Measurements from ENCODE around the gene FURIN.

The FURIN gene

DNA sequence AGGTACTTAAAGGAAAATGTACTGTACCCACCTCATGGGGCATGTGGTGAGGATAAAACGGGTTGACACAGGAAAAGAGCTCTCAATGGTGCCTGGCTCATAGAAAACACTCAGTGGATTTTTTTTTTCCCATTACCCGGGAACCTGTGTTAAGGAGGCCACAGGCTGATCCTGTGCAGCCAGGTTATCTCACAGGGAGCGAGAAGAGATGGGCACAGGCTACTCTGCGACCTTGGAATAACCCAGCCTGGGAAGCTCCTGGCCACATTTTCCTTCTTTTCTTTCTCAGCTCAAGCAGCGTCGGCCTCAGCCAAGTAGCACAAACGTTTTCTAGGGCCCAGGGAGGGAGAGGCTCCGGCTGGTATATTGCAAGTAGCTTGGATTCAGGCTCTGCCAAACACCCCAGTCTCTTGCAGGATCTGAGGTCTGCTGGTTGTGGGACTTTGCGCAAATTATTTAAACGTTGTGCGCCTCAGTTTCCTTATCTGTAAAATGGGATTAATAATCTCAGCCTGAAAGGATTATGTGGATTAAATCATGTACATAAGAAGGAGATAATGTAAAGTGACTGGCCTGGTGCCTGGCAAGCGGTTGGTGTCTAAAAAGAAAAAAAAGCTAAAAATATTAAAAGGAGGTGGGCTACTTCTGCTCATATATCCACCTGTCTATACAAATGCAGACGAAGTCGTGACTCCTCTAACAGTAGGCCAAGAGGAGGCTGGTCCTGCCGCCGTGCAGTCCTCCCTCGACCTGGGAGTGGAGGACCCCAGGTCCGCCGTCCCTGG lies 2.2 kb downstream of the FURIN start:
- ChIA-PET CTCF (interaction anchor here (0.6 to 1.3 kb wide), 2 partner anchors 15 to 289 kb away, joined by 5 to 9 read pairs; no protein-coding TSS in a partner anchor), POLR2A (interaction anchor here (0.9 to 1.8 kb wide), 5 partner anchors 9 to 154 kb away, joined by 3 to 9 read pairs (median 4); partner anchors contain the start of genes BLM and HDDC3)
- TF ChIP-seq ZNF384 (IDR thresholded peaks at IDR 0.05) (no peak), FOXK2 (IDR thresholded peaks at IDR 0.05) (no peak), NFRKB (IDR thresholded peaks at IDR 0.05) (no peak), LEF1 (IDR thresholded peaks at IDR 0.05; ENCODE audit: borderline replicate concordance) (no peak), TARDBP (IDR thresholded peaks at IDR 0.05) (no peak), CTBP1 (IDR thresholded peaks at IDR 0.05; ENCODE audit: borderline replicate concordance) (no peak), BHLHE40 (IDR thresholded peaks at IDR 0.05; ENCODE audit: borderline replicate concordance) (no peak), ARNT (IDR thresholded peaks at IDR 0.05) (no peak), ELF4 (IDR thresholded peaks at IDR 0.05) (no peak), SP1 (IDR thresholded peaks at IDR 0.05) (no peak), HDGF (IDR thresholded peaks at IDR 0.05; ENCODE audit: borderline replicate concordance) (no peak), FOXM1 (IDR thresholded peaks at IDR 0.05; ENCODE audit: borderline replicate concordance) (no peak), L3MBTL2 (conservative IDR thresholded peaks at IDR 0.05) (no peak), FOXA1 (IDR thresholded peaks at IDR 0.05) (no peak), SUZ12 (IDR thresholded peaks at IDR 0.05) (no peak)
- TF ChIP-seq, protein P1, sequence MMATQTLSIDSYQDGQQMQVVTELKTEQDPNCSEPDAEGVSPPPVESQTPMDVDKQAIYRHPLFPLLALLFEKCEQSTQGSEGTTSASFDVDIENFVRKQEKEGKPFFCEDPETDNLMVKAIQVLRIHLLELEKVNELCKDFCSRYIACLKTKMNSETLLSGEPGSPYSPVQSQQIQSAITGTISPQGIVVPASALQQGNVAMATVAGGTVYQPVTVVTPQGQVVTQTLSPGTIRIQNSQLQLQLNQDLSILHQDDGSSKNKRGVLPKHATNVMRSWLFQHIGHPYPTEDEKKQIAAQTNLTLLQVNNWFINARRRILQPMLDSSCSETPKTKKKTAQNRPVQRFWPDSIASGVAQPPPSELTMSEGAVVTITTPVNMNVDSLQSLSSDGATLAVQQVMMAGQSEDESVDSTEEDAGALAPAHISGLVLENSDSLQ (IDR thresholded peaks at IDR 0.05), result no peak
- peak; percentile 38 for DNase-seq (ENCODE audit: extremely low spot score)

- TF ChIP-seq CTBP1 (IDR thresholded peaks at IDR 0.05; ENCODE audit: borderline replicate concordance) (no peak), ARNT (IDR thresholded peaks at IDR 0.05) (no peak), TARDBP (IDR thresholded peaks at IDR 0.05) (no peak), FOXK2 (IDR thresholded peaks at IDR 0.05) (no peak), NFRKB (IDR thresholded peaks at IDR 0.05) (no peak), BHLHE40 (IDR thresholded peaks at IDR 0.05; ENCODE audit: borderline replicate concordance) (no peak)
- ChIA-PET CTCF (interaction anchor here (0.6 to 1.3 kb wide), 2 partner anchors 15 to 53 kb away, joined by 3 to 9 read pairs; no protein-coding TSS in a partner anchor), POLR2A (interaction anchor here (0.9 to 1.8 kb wide), 6 partner anchors 10 to 154 kb away, joined by 3 to 9 read pairs (median 4); partner anchors contain the start of genes BLM and HDDC3)
- peak; percentile 54 for DNase-seq (ENCODE audit: extremely low spot score)
These were observed 2.8 kb downstream of the FURIN start for GRCh38 chr15:90871139-90871715.

- ChIA-PET CTCF (interaction anchor here (0.6 kb wide), 1 partner anchor 54 kb away, joined by 3 read pairs; no protein-coding TSS in a partner anchor), POLR2A (interaction anchor here (1.0 to 1.8 kb wide), 2 partner anchors 25 to 155 kb away, joined by 3 to 9 read pairs; partner anchors contain the start of gene BLM)
- TF ChIP-seq LEF1 (IDR thresholded peaks at IDR 0.05; ENCODE audit: borderline replicate concordance), result no peak
- TF ChIP-seq, protein P1 (IDR thresholded peaks at IDR 0.05), result no peak
- no peak for TF ChIP-seq FOXA1 (IDR thresholded peaks at IDR 0.05)
- no peak for TF ChIP-seq ELF4 (IDR thresholded peaks at IDR 0.05)
- no peak for TF ChIP-seq CTBP1 (IDR thresholded peaks at IDR 0.05; ENCODE audit: borderline replicate concordance)
- TF ChIP-seq BHLHE40 (IDR thresholded peaks at IDR 0.05; ENCODE audit: borderline replicate concordance), result no peak
- no peak for TF ChIP-seq ZNF384 (IDR thresholded peaks at IDR 0.05)
- no peak for TF ChIP-seq FOXK2 (IDR thresholded peaks at IDR 0.05)
- TF ChIP-seq HDGF (IDR thresholded peaks at IDR 0.05; ENCODE audit: borderline replicate concordance), result no peak
- TF ChIP-seq L3MBTL2 (conservative IDR thresholded peaks at IDR 0.05), result no peak
- no peak for TF ChIP-seq FOXM1 (IDR thresholded peaks at IDR 0.05; ENCODE audit: borderline replicate concordance)
- TF ChIP-seq TARDBP (IDR thresholded peaks at IDR 0.05), result no peak
- TF ChIP-seq SUZ12 (IDR thresholded peaks at IDR 0.05), result no peak
- no peak for TF ChIP-seq SP1 (IDR thresholded peaks at IDR 0.05)
- peak; percentile 47 for DNase-seq (ENCODE audit: extremely low spot score)
These were observed 3.5 kb downstream of the FURIN start for GRCh38 chr15:90871716-90872485.

DNA sequence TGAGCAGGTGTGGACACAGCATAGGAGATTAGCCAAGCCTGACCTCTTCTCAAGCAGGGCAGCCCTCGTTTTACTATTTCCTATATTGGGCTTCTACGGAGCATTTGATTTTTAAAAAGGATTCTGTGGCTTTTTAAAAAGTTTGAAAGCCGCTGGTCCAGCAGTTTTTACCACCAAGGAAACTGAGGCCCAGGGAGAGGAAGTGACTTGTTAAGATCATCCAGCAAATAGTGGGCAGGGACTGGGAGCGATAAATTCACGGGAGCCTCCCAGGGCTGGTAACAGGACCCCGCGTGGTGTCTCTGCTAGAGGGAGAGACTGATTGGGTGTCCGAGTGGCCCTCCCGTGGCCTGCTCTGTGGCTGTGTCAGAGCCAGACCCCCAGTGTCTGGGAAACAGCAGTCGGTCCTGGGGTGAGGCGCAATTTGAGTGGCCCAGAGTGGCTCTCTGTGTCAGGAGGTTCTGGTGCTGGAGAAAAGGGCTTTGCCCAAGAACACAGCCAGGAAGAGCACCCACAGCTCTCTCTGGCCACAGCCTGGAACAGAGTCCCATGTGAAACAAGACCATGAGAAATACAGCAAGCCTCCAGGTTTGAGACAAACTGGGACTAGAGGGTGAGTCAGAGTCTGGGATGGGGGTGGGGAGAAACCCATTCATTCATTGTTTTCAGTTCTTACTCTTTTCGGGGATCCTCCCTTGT lies 4.2 kb downstream of the FURIN start:
- POLR2A ChIA-PET, result interaction anchor here (1.9 kb wide), 1 partner anchor 155 kb away, joined by 10 read pairs; the partner anchor contains the start of gene BLM
- CTCF ChIA-PET, result interaction anchor here (2.1 kb wide), 1 partner anchor 13 kb away, joined by 17 read pairs; no protein-coding TSS in a partner anchor
- TF ChIP-seq FOXK2 (IDR thresholded peaks at IDR 0.05) (no peak), FOXM1 (IDR thresholded peaks at IDR 0.05; ENCODE audit: borderline replicate concordance) (no peak), L3MBTL2 (conservative IDR thresholded peaks at IDR 0.05) (no peak), ARNT (IDR thresholded peaks at IDR 0.05) (no peak), SP1 (IDR thresholded peaks at IDR 0.05) (no peak), LEF1 (IDR thresholded peaks at IDR 0.05; ENCODE audit: borderline replicate concordance) (no peak), NFRKB (IDR thresholded peaks at IDR 0.05) (no peak), ELF4 (IDR thresholded peaks at IDR 0.05) (no peak), HDGF (IDR thresholded peaks at IDR 0.05; ENCODE audit: borderline replicate concordance) (no peak), FOXA1 (IDR thresholded peaks at IDR 0.05) (no peak), TARDBP (IDR thresholded peaks at IDR 0.05) (no peak)
- DNase-seq (ENCODE audit: extremely low spot score), result peak; percentile 42

- POLR2A ChIA-PET, result interaction anchor here (1.1 to 1.9 kb wide), 3 partner anchors 15 to 156 kb away, joined by 3 to 10 read pairs (median 4); partner anchors contain the start of gene BLM
- CTCF ChIA-PET, result interaction anchor here (0.6 to 2.1 kb wide), 3 partner anchors 12 to 232 kb away, joined by 3 to 17 read pairs (median 7); partner anchors contain the start of gene UNC45A
- DNase-seq (ENCODE audit: extremely low spot score), result no peak
- TF ChIP-seq SUZ12 (IDR thresholded peaks at IDR 0.05) (no peak), SP1 (IDR thresholded peaks at IDR 0.05) (no peak), L3MBTL2 (conservative IDR thresholded peaks at IDR 0.05) (no peak), FOXM1 (IDR thresholded peaks at IDR 0.05; ENCODE audit: borderline replicate concordance) (no peak)
These were observed 5.2 kb downstream of the FURIN start for GRCh38 chr15:90873488-90873997.
